ENCODE measurements around the gene RECQL5. TPM values are rescaled to one million over a fixed set of nuclear protein-coding genes. Genes with fewer than 3 reads are reported as not detected.

The RECQL5 gene
- polyA plus RNA-seq, 1 donor from 2014 or later: 9.6 TPM

DNA sequence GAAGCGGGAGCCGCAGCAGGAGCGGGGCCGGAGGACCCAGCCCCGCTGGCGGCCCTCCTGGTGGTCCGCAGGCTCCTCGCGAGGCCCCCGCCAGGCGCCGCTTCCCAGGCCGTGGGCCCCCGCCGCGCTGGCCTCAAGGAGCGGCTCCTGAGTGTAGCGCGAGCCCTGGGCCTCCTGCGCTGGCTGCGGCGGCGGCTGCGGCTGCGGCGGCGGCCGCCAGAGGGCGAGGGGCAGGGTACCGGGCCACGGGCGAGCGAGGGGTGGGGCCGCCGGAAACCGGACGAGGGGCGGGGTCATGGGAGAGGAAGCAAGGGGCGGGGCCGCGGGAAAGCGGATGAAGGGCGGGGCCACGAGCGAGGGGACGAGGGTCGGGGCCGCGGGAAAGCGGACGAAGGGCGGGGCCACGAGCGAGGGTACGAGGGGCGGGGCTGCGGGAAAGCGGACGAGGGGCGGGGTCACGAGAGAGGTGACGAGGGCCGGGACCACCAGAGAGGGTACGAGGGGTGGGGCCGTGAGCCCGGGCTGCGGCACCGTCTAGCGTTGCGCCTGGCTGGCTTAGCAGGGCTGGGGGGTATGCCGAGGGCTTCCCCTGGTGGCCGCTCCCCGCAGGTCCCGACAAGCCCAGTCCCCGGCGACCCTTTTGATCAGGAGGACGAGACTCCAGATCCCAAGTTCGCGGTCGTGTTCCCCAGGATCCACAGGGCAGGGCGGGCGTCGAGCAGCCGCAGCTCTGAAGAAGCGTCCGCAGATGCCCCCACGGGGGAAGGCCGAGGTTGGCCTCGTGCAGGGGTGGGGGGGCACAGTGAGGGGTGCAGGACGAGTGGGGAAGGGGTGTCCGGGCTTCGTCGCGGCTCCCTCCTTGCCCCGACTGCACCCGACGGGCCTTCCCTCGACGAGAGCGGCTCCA, 77.7 kb downstream of the RECQL5 start:
- Histone ChIP-seq H3K4me3 (ENCODE audit: low read length) (peak overlapping the region; percentile 64), H3K79me2 (replicated peaks; ENCODE audit: insufficient read depth, low read length) (no peaks in the 10 kb centered on the region), H3K27ac (ENCODE audit: low read length) (no peak overlapping the region), H3K27me3 (ENCODE audit: insufficient read depth, low read depth, low read length) (peaks cover 25% of the 10 kb centered on the region), H3K9me3 (ENCODE audit: low read length) (no peaks in the 10 kb centered on the region), H3K36me3 (ENCODE audit: insufficient read depth, low read length) (no peaks in the 10 kb centered on the region), H3F3A (ENCODE audit: insufficient read depth, low read length, poor library complexity, severe bottlenecking) (no peaks in the 10 kb centered on the region), H2AFZ (ENCODE audit: low read depth, low read length) (no peak overlapping the region), H4K20me1 (ENCODE audit: insufficient read depth) (no peaks in the 10 kb centered on the region), H3K9ac (ENCODE audit: low read length) (peak overlapping the region; percentile 34), H3K4me2 (ENCODE audit: low read length) (no peak overlapping the region), H3K9me2 (ENCODE audit: insufficient read depth, low read length) (no peaks in the 10 kb centered on the region)
- no peak for TF ChIP-seq POLR2AphosphoS5 (IDR thresholded peaks at IDR 0.05)
- TF ChIP-seq CTCF (IDR thresholded peaks at IDR 0.05; ENCODE audit: poor library complexity, severe bottlenecking): no peak
- TF ChIP-seq EP300 (conservative IDR thresholded peaks at IDR 0.05; ENCODE audit: poor library complexity, severe bottlenecking): no peak
- TF ChIP-seq REST (IDR thresholded peaks at IDR 0.05; ENCODE audit: borderline replicate concordance): no peak
- TF ChIP-seq SMC3 (conservative IDR thresholded peaks at IDR 0.05; ENCODE audit: poor library complexity): no peak
- no peak for TF ChIP-seq TAF1 (IDR thresholded peaks at IDR 0.05; ENCODE audit: low read depth)
- TF ChIP-seq MXI1 (conservative IDR thresholded peaks at IDR 0.05; ENCODE audit: poor library complexity, severe bottlenecking): no peak
- TF ChIP-seq RAD21 (conservative IDR thresholded peaks at IDR 0.05): no peak
- TF ChIP-seq EZH2 (IDR thresholded peaks at IDR 0.05; ENCODE audit: borderline replicate concordance, insufficient read depth, low read length, poor library complexity, severe bottlenecking): no peak

DNA sequence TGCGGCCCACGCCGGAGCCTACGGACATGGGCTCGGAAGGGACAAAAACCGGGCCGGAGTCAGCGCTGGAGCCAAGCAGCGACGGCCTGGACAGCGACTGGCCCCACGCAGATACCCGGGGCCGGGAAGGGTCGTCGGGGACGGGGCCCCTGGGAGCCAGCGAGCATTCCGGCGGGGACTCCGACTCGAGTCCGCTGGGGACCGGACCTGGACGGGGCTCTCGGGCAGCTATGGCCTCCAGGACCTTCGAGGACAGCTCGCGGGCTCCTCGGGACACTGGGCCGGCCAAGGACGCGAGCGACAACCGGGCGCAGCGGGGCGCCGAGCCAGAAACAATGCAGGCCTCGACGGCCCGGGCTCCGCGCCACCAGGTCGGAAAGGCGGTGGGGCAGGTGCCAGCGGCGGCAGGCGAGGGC, 78.3 kb downstream of the RECQL5 start:
- H3K9me2 ChIP-seq (ENCODE audit: insufficient read depth, low read length): no peaks in the 10 kb centered on the region
- H3K9ac ChIP-seq (ENCODE audit: low read length): no peak overlapping the region
- H4K20me1 ChIP-seq (ENCODE audit: insufficient read depth): no peaks in the 10 kb centered on the region
- H3K27me3 ChIP-seq (ENCODE audit: insufficient read depth, low read depth, low read length): peaks cover 25% of the 10 kb centered on the region
- peak overlapping the region; percentile 35 for H3K4me3 ChIP-seq (ENCODE audit: low read length)
- no peak overlapping the region for H2AFZ ChIP-seq (ENCODE audit: low read depth, low read length)
- H3K79me2 ChIP-seq (replicated peaks; ENCODE audit: insufficient read depth, low read length): no peaks in the 10 kb centered on the region
- H3F3A ChIP-seq (ENCODE audit: insufficient read depth, low read length, poor library complexity, severe bottlenecking): no peaks in the 10 kb centered on the region
- H3K27ac ChIP-seq (ENCODE audit: low read length): no peak overlapping the region
- H3K9me3 ChIP-seq (ENCODE audit: low read length): no peaks in the 10 kb centered on the region
- TF ChIP-seq TAF1 (IDR thresholded peaks at IDR 0.05; ENCODE audit: low read depth) (no peak), CTCF (IDR thresholded peaks at IDR 0.05; ENCODE audit: poor library complexity, severe bottlenecking) (no peak), SMC3 (conservative IDR thresholded peaks at IDR 0.05; ENCODE audit: poor library complexity) (no peak), MXI1 (conservative IDR thresholded peaks at IDR 0.05; ENCODE audit: poor library complexity, severe bottlenecking) (no peak), RAD21 (conservative IDR thresholded peaks at IDR 0.05) (no peak)
- no peaks in the 10 kb centered on the region for H3K36me3 ChIP-seq (ENCODE audit: insufficient read depth, low read length)
- H3K4me2 ChIP-seq (ENCODE audit: low read length): no peak overlapping the region

All from neural cell (in vitro differentiated cells).